ENCODE results near the gene PARVB. TPM values are rescaled to one million over a fixed set of nuclear protein-coding genes. Genes with fewer than 3 reads are reported as not detected.

The PARVB gene
- total RNA-seq, 4 donors from 2014 or later: 33.5 to 73.5 (median 41.5) TPM

DNA sequence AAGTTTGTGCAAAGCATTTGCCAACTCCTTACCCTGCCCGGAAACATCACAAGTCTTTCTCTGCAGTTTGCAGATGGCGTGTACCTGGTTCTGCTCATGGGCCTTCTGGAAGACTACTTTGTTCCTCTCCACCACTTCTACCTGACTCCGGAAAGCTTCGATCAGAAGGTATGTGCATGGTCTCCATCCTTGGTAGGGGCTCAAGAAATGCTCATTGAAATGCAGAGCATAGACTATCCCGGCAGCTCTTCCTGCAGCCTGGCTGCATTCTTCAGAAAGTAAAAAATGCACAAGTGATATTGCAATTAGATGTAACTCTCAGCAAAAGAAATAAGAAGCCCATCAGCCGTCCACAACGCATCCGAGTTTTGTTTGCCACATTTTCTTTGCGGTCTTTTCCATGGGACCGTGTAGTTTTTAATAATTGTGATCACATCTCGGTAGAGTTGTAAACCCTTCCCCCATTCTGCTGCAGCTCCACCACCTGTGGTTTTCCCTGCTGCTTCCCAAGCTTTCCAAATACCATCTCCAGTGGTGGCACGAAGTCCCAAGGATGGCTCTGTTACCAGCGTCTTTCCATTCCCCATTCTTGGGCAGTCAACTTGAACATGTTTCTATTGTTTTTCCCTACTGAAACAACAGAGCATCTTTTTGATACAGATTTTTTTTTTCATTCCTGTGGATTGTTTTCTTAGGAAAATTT, 134.0 kb downstream of the PARVB start:
- H3K4me3 ChIP-seq: no peak overlapping the region
- H3K9me3 ChIP-seq: no peaks in the 10 kb centered on the region
- TF ChIP-seq CTCF (IDR thresholded peaks at IDR 0.05) (no peak), EP300 (IDR thresholded peaks at IDR 0.05) (no peak), POLR2A (IDR thresholded peaks at IDR 0.05) (no peak)
- no peaks in the 10 kb centered on the region for H3K4me1 ChIP-seq
- H3K27me3 ChIP-seq: no peaks in the 10 kb centered on the region
- 81 to 84% methylated on average over 13 of the region's 13 CpGs for WGBS, 2 donors
- H3K36me3 ChIP-seq: peaks cover 0 to 4% (median 0%) of the 10 kb centered on the region in 3 donors
- DNase-seq (ENCODE audit: low spot score in 2 of 2): no peak
- no peak overlapping the region for H3K27ac ChIP-seq

- H3K36me3 ChIP-seq: peaks cover 0 to 6% (median 0%) of the 10 kb centered on the region in 3 donors
- no peaks in the 10 kb centered on the region for H3K4me1 ChIP-seq
- no peak for DNase-seq (ENCODE audit: low spot score in 2 of 2)
- 80% methylated on average over 8 of the region's 8 CpGs for WGBS, 2 donors
- H3K27me3 ChIP-seq: no peaks in the 10 kb centered on the region
- no peak overlapping the region for H3K27ac ChIP-seq
- H3K9me3 ChIP-seq: no peaks in the 10 kb centered on the region
- no peak for TF ChIP-seq CTCF (IDR thresholded peaks at IDR 0.05)
- TF ChIP-seq EP300 (IDR thresholded peaks at IDR 0.05): no peak
- TF ChIP-seq POLR2A (IDR thresholded peaks at IDR 0.05): no peak
- no peak overlapping the region for H3K4me3 ChIP-seq
These were observed 134.7 kb downstream of the PARVB start for GRCh38 chr22:44158816-44159215.

GRCh38 chr22:44159221-44159620, 135.1 kb downstream of the PARVB start:
- DNase-seq (ENCODE audit: low spot score in 2 of 2): no peak
- H3K4me3 ChIP-seq: no peak overlapping the region
- 78 to 85% methylated on average over 5 to 7 of the region's 7 CpGs for WGBS, 2 donors
- H3K27ac ChIP-seq: no peak overlapping the region
- TF ChIP-seq CTCF (IDR thresholded peaks at IDR 0.05) (no peak), POLR2A (IDR thresholded peaks at IDR 0.05) (no peak), EP300 (IDR thresholded peaks at IDR 0.05) (no peak)
- H3K4me1 ChIP-seq: no peaks in the 10 kb centered on the region
- no peaks in the 10 kb centered on the region for H3K9me3 ChIP-seq
- H3K27me3 ChIP-seq: no peaks in the 10 kb centered on the region
- peaks cover 0 to 10% (median 0%) of the 10 kb centered on the region in 3 donors for H3K36me3 ChIP-seq

GRCh38 chr22:44159811-44160210, 135.7 kb downstream of the PARVB start:
- H3K27me3 ChIP-seq: no peaks in the 10 kb centered on the region
- no peaks in the 10 kb centered on the region for H3K4me1 ChIP-seq
- no peak for TF ChIP-seq EP300 (IDR thresholded peaks at IDR 0.05)
- no peak for TF ChIP-seq POLR2A (IDR thresholded peaks at IDR 0.05)
- no peak for TF ChIP-seq CTCF (IDR thresholded peaks at IDR 0.05)
- no peak overlapping the region for H3K27ac ChIP-seq
- WGBS, 2 donors: 76 to 79% methylated on average over 6 to 7 of the region's 7 CpGs
- H3K36me3 ChIP-seq: peaks cover 0 to 15% (median 0%) of the 10 kb centered on the region in 3 donors
- no peaks in the 10 kb centered on the region for H3K9me3 ChIP-seq
- DNase-seq (ENCODE audit: low spot score in 2 of 2): no peak
- H3K4me3 ChIP-seq: no peak overlapping the region

DNA sequence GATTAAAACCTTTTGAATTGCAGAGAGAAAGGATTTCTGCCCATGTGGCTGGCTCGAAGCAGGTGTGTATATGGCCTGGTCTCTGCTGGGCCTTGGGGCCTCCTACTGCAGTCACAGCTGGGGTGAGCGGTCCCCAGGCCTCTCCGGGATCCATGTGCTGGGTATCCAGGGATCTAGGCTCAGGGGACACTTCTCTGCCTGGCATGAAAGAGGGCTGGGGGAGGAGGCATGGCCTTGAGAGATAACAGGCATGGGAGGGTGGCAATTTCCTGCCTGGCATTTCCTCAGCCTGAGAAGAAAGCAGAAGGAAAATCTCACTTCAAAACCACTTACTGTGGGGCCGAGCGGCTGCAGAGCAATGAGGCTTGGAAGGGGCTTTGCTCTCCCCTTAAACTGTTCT, 136.3 kb downstream of the PARVB start:
- TF ChIP-seq CTCF (IDR thresholded peaks at IDR 0.05): no peak
- TF ChIP-seq POLR2A (IDR thresholded peaks at IDR 0.05): no peak
- no peak for TF ChIP-seq EP300 (IDR thresholded peaks at IDR 0.05)
- H3K27me3 ChIP-seq: no peaks in the 10 kb centered on the region
- no peak for DNase-seq (ENCODE audit: low spot score in 2 of 2)
- H3K27ac ChIP-seq: no peak overlapping the region
- H3K4me3 ChIP-seq: no peak overlapping the region
- no peaks in the 10 kb centered on the region for H3K9me3 ChIP-seq
- no peaks in the 10 kb centered on the region for H3K4me1 ChIP-seq
- peaks cover 0 to 15% (median 0%) of the 10 kb centered on the region in 3 donors for H3K36me3 ChIP-seq
- 63 to 80% methylated on average over 5 of the region's 5 CpGs for WGBS, 2 donors
